IMR-90 (cell line): ENCODE measurements around the gene HHLA2. TPM values are rescaled to one million over a fixed set of nuclear protein-coding genes. Genes with fewer than 3 reads are reported as not detected.

Experiments used
- ATAC-seq: fragments of 200-7000 bp; cut with Tn5 transposase; 2 replicates; pipeline ENCODE4 v1.9.1; 2020; ENCODE audit warnings: low read depth, mild to moderate bottlenecking, moderate library complexity
- BruUV-seq: library from RNA; stranded (reverse); fragments of 400-500 nt; replicated peaks from 2 replicates; lab custom pipeline; 2021; lab: Mats Ljungman, UMichigan
- CTCF ChIA-PET: fragments of 300-600 bp; formaldehyde crosslinking; extraction: SDS; loops from one replicate; lab custom pipeline; 2021; ENCODE audit warnings: antibody characterized with exemption; lab: Yijun Ruan, JAX
- POLR2A ChIA-PET: fragments of 300-600 bp; sonication (Branson Sonifier 250); formaldehyde crosslinking; loops from one replicate; lab custom pipeline; 2022; ENCODE audit warnings: antibody characterized with exemption; ENCODE audit not compliant: unreplicated experiment; lab: Charles Lee
- DNase-seq: peaks from one replicate; pipeline ENCODE4 v3.0.0; 2013
- H2AFZ ChIP-seq: replicated peaks from 2 replicates; pipeline ENCODE3; 2013; ENCODE audit warnings: low read length, mild to moderate bottlenecking; ENCODE audit not compliant: poor library complexity
- H2AK5ac ChIP-seq: 2 replicates; pipeline ENCODE4 v1.6.1; 2013; ENCODE audit warnings: low read depth, low read length, inconsistent platforms
- H2AK9ac ChIP-seq: replicated peaks from 2 replicates; pipeline ENCODE3; 2013; ENCODE audit warnings: mild to moderate bottlenecking, low read depth, low read length, moderate library complexity; ENCODE audit not compliant: poor library complexity
- H2BK120ac ChIP-seq: 2 replicates; pipeline ENCODE4 v1.6.1; 2013; ENCODE audit warnings: low read depth, low read length, inconsistent platforms
- H2BK15ac ChIP-seq: 3 replicates; pipeline ENCODE4 v1.6.1; 2013; ENCODE audit warnings: low read depth, low read length, inconsistent platforms
- H2BK20ac ChIP-seq: 2 replicates; pipeline ENCODE4 v1.6.1; 2013; ENCODE audit warnings: low read depth, mild to moderate bottlenecking, inconsistent platforms, low read length, moderate library complexity
- H2BK5ac ChIP-seq: 2 replicates; pipeline ENCODE4 v1.6.1; 2013; ENCODE audit warnings: mild to moderate bottlenecking, low read depth, low read length, inconsistent platforms; ENCODE audit not compliant: poor library complexity, severe bottlenecking
- H3K14ac ChIP-seq: replicated peaks from 2 replicates; pipeline ENCODE4 v1.6.1; 2013; ENCODE audit warnings: low read depth, low read length, inconsistent platforms
- H3K18ac ChIP-seq: 2 replicates; pipeline ENCODE4 v1.6.1; 2013; ENCODE audit warnings: low read depth, low read length, control low read depth
- H3K23ac ChIP-seq: 2 replicates; pipeline ENCODE4 v1.6.1; 2013; ENCODE audit warnings: low read depth, low read length, inconsistent platforms
- H3K27ac ChIP-seq: 2 replicates; pipeline ENCODE4 v1.5.1; 2013; ENCODE audit warnings: mild to moderate bottlenecking, control low read depth, low read length; ENCODE audit not compliant: insufficient read depth
- H3K27me3 ChIP-seq: 2 replicates; pipeline ENCODE4 v1.6.1; 2013; ENCODE audit warnings: low read length; ENCODE audit not compliant: control insufficient read depth, insufficient read depth
- H3K36me3 ChIP-seq: 2 replicates; pipeline ENCODE4 v1.6.1; 2013; ENCODE audit warnings: low read length, mixed read lengths; ENCODE audit not compliant: control insufficient read depth, insufficient read depth
- H3K4ac ChIP-seq: 2 replicates; pipeline ENCODE4 v1.6.1; 2013; ENCODE audit warnings: low read depth, low read length, inconsistent platforms
- H3K4me1 ChIP-seq: 2 replicates; pipeline ENCODE4 v1.6.1; 2013; ENCODE audit warnings: low read length, mixed read lengths; ENCODE audit not compliant: control insufficient read depth, insufficient read depth
- H3K4me2 ChIP-seq: 2 replicates; pipeline ENCODE4 v1.6.1; 2013; ENCODE audit warnings: low read depth, mild to moderate bottlenecking, control low read depth, low read length, moderate library complexity
- H3K4me3 ChIP-seq: 2 replicates; pipeline ENCODE4 v1.5.1; 2013; ENCODE audit warnings: low read depth, mild to moderate bottlenecking, control low read depth, low read length, moderate library complexity; ENCODE audit not compliant: insufficient read depth
- H3K56ac ChIP-seq: 2 replicates; pipeline ENCODE4 v1.6.1; 2013; ENCODE audit warnings: low read length, inconsistent platforms; ENCODE audit not compliant: insufficient read depth; ENCODE audit errors: extremely low read depth
- H3K79me1 ChIP-seq, 2 experiments: 2 replicates each; pipeline ENCODE4 v1.6.1; 2013; ENCODE audit warnings: low read length in 2 of 2, inconsistent platforms in 1 of 2, low read depth in 1 of 2
- H3K9ac ChIP-seq: 2 replicates; pipeline ENCODE4 v1.6.1; 2013; ENCODE audit warnings: low read depth, low read length, control low read depth
- H3K9me1 ChIP-seq: 2 replicates; pipeline ENCODE4 v1.6.1; 2013; ENCODE audit warnings: low read length, inconsistent platforms; ENCODE audit not compliant: insufficient read depth
- H3K9me3 ChIP-seq: 2 replicates; pipeline ENCODE4 v1.6.1; 2013; ENCODE audit warnings: low read length; ENCODE audit not compliant: control insufficient read depth, insufficient read depth
- H4K20me1 ChIP-seq: 2 replicates; pipeline ENCODE4 v1.6.1; 2013; ENCODE audit warnings: low read length, inconsistent platforms; ENCODE audit not compliant: insufficient read depth
- H4K5ac ChIP-seq: 2 replicates; pipeline ENCODE4 v1.6.1; 2013; ENCODE audit warnings: mild to moderate bottlenecking, low read depth, low read length, control low read depth
- H4K8ac ChIP-seq, 2 experiments: 2 replicates each; pipeline ENCODE4 v1.6.1; 2013; ENCODE audit warnings: low read depth in 2 of 2, low read length in 2 of 2, control low read depth in 1 of 2, inconsistent platforms in 1 of 2
- H4K91ac ChIP-seq: 2 replicates; pipeline ENCODE4 v1.6.1; 2013; ENCODE audit warnings: low read depth, low read length, inconsistent platforms; ENCODE audit not compliant: insufficient read depth
- CHD1 ChIP-seq: IDR thresholded peaks from 2 replicates; pipeline ENCODE4 v1.6.1; 2012; ENCODE audit warnings: low read depth, low read length, improper control_type of control experiment
- CTCF ChIP-seq: conservative IDR thresholded peaks from 2 replicates; pipeline ENCODE4 v1.5.1; 2012; ENCODE audit warnings: mild to moderate bottlenecking, low read depth, low read length, improper control_type of control experiment
- ELK1 ChIP-seq: fragments of 150-350 bp; IDR thresholded peaks from 2 replicates; pipeline ENCODE4 v1.6.1; 2016; ENCODE audit warnings: low read depth, mild to moderate bottlenecking, low read length, moderate library complexity, borderline replicate concordance
- FOS ChIP-seq: fragments of 150-350 bp; IDR thresholded peaks from 2 replicates; pipeline ENCODE4 v1.6.1; 2016; ENCODE audit warnings: low read depth, low read length
- MAFK ChIP-seq: IDR thresholded peaks from 2 replicates; pipeline ENCODE4 v1.6.1; 2012; ENCODE audit warnings: low read depth, low read length, improper control_type of control experiment
- NFE2L2 ChIP-seq: fragments of 150-350 bp; IDR thresholded peaks from 2 replicates; pipeline ENCODE4 v1.6.1; 2016; ENCODE audit warnings: low read depth, mild to moderate bottlenecking, low read length
- POLR2A ChIP-seq: IDR thresholded peaks from 2 replicates; pipeline ENCODE4 v1.6.1; 2012; ENCODE audit warnings: mild to moderate bottlenecking, low read depth, low read length
- RAD21 ChIP-seq: IDR thresholded peaks from 2 replicates; pipeline ENCODE4 v1.6.1; 2012; ENCODE audit warnings: low read length, improper control_type of control experiment
- RFX5 ChIP-seq: IDR thresholded peaks from 2 replicates; pipeline ENCODE4 v1.8.0; 2012; ENCODE audit warnings: low read depth, mild to moderate bottlenecking, low read length, moderate library complexity
- SMC3 ChIP-seq: fragments of 150-350 bp; IDR thresholded peaks from 2 replicates; pipeline ENCODE4 v1.6.1; 2016; ENCODE audit warnings: low read depth, mild to moderate bottlenecking, antibody characterized with exemption, low read length, moderate library complexity
- USF2 ChIP-seq: fragments of 150-350 bp; IDR thresholded peaks from 2 replicates; pipeline ENCODE4 v1.6.1; 2017; ENCODE audit warnings: mild to moderate bottlenecking, antibody characterized with exemption, low read length, low read depth
- WGBS, 2 experiments: methylation state at CpG; one replicate each; pipeline versions ENCODE4 v1.1.5 to v1.1.7; 2013; ENCODE audit warnings: missing lambda C conversion rate in 2 of 2; ENCODE audit not compliant: insufficient read length in 1 of 2; ENCODE audit errors: extremely low coverage in 2 of 2; 5-methylcytosine and 5-hydroxymethylcytosine counted together
- dilution Hi-C: fragments of 300-500 bp; cut with HindIII; formaldehyde crosslinking; loops from one replicate; pipeline ENCODE4 v1.14.3; 2018; ENCODE audit warnings: low sequenced_read_pairs; ENCODE audit not compliant: unreplicated experiment
- in situ Hi-C: fragments of 300-500 bp; cut with MboI; formaldehyde crosslinking; loops from 3 replicates; pipeline ENCODE4 v1.14.3; 2019; ENCODE audit warnings: low sequenced_read_pairs, inconsistent platforms, mixed read lengths
- intact Hi-C: fragments of 100-400 bp; cut with micrococcal nuclease; formaldehyde crosslinking; loops from 2 replicates; pipeline ENCODE4 v1.10.0; 2022
- polyA plus RNA-seq, 3 experiments: library from polyadenylated mRNA; depleted of rRNA; stranded (reverse); fragments of >200 nt; gene quantifications; 2 replicates each; pipeline ENCODE4 v1.2.3, GENCODE V29; 2012; ENCODE audit warnings: low replicate concordance in 1 of 3
- total RNA-seq: library from RNA; depleted of rRNA; stranded (reverse); fragments of >200 nt; gene quantifications from 2 replicates; pipeline ENCODE4 v1.2.3, GENCODE V29; 2012

The HHLA2 gene
- total and polyA plus RNA-seq, 2 of the 4 experiments (the other 2 are of a cell fraction), result not detected

- Histone ChIP-seq H3K9ac (no peak overlapping the region), H3K27ac (no peak overlapping the region), H3K9me3 (no peaks in the 10 kb centered on the region), H4K5ac (no peak overlapping the region), H3K4ac (no peak overlapping the region), H3K4me2 (no peak overlapping the region), H2BK5ac (no peak overlapping the region), H4K20me1 (no peaks in the 10 kb centered on the region), H3K23ac (no peak overlapping the region), H3K79me1 (no peaks in the 10 kb centered on the region), H2AFZ (no peak overlapping the region), H2AK5ac (no peak overlapping the region), H3K4me3 (no peak overlapping the region), H4K91ac (no peak overlapping the region), H2AK9ac (no peak overlapping the region), H3K27me3 (no peaks in the 10 kb centered on the region; the same call in 1 of the 2 replicates), H3K18ac (no peak overlapping the region), H2BK15ac (no peak overlapping the region), H3K56ac (no peak overlapping the region), H4K8ac (no peak overlapping the region), H2BK20ac (no peak overlapping the region), H3K4me1 (no peaks in the 10 kb centered on the region), H3K14ac (no peak overlapping the region), H3K36me3 (no peaks in the 10 kb centered on the region), H2BK120ac (no peak overlapping the region), H3K9me1 (no peaks in the 10 kb centered on the region; the same call in 1 of the 2 replicates)
- CTCF ChIA-PET, result interaction anchor here (0.5 to 1.0 kb wide), 2 partner anchors 71 to 868 kb away, joined by 4 read pairs; no protein-coding TSS in a partner anchor
- WGBS, 2 experiments, result no CpG with 5 or more reads among the region's 7 CpGs
- ATAC-seq (peak; percentile 85), DNase-seq (peak; percentile 56)
- intact Hi-C loops (loop anchor here (1.0 to 10.0 kb wide), 6 partner anchors 252 to 729 kb away; no protein-coding TSS in a partner anchor), dilution Hi-C loops (no loop called here), in situ Hi-C loops (no loop called here)
- no TSS peak for BruUV-seq
- POLR2A ChIA-PET, result no interaction called here
- no peak for TF ChIP-seq POLR2A
- TF ChIP-seq NFE2L2, result no peak
- TF ChIP-seq FOS, result no peak
- no peak for TF ChIP-seq MAFK
- no peak for TF ChIP-seq RFX5
- TF ChIP-seq USF2, result peak; percentile 76
- peak; percentile 51 for TF ChIP-seq SMC3
- TF ChIP-seq CHD1, result no peak
- TF ChIP-seq ELK1, result no peak
- peak; percentile 61 for TF ChIP-seq CTCF
- TF ChIP-seq RAD21, result peak; percentile 65
Observed at GRCh38 chr3:108406661-108407206, 110.4 kb downstream of the HHLA2 start.
